Stomach (tissue), 4 donors: ENCODE measurements around the gene NTNG1.

Experiments
- CTCF ChIP-seq, 7 experiments: fragments of 450-650 bp in 4 of 7; fragments of 200-600 bp in 3 of 7; sonication (generic) in 3 of 7; IDR thresholded peaks; one replicate each; pipeline ENCODE4 v1.5.1; 2016 to 2019; ENCODE audit warnings: antibody characterized with exemption in 7 of 7, control low read depth in 2 of 7, mild to moderate bottlenecking in 1 of 7
- EP300 ChIP-seq: sonication (generic); formaldehyde crosslinking; IDR thresholded peaks from one replicate; pipeline ENCODE4 v1.6.1; 2017; ENCODE audit warnings: antibody characterized with exemption
- POLR2A ChIP-seq, 4 donors: fragments of 450-650 bp; IDR thresholded peaks; one replicate each; pipeline ENCODE4 v1.6.1; 2016; ENCODE audit warnings: antibody characterized with exemption in 4 of 4, control low read depth in 2 of 4, mild to moderate bottlenecking in 1 of 4, moderate library complexity in 1 of 4
- POLR2AphosphoS5 ChIP-seq, 3 donors: sonication (generic); formaldehyde crosslinking; IDR thresholded peaks; one replicate each; pipeline ENCODE4 v1.6.1; 2016; ENCODE audit warnings: antibody characterized with exemption in 3 of 3

GRCh38 chr1:107514841-107515240 is 374.0 kb downstream of the NTNG1 start:
- TF ChIP-seq CTCF (IDR thresholded peaks at IDR 0.05): no peak
- TF ChIP-seq POLR2AphosphoS5 (IDR thresholded peaks at IDR 0.05): no peak
- TF ChIP-seq POLR2A (IDR thresholded peaks at IDR 0.05): no peak
- no peak for TF ChIP-seq EP300
